ENCODE results near the gene ZNRF2. TPM values are rescaled to one million over a fixed set of nuclear protein-coding genes. Genes with fewer than 3 reads are reported as not detected.

The ZNRF2 gene
- total and polyA plus RNA-seq, 2 experiments from 2014 or later = 11.0 to 18.8 TPM

DNA sequence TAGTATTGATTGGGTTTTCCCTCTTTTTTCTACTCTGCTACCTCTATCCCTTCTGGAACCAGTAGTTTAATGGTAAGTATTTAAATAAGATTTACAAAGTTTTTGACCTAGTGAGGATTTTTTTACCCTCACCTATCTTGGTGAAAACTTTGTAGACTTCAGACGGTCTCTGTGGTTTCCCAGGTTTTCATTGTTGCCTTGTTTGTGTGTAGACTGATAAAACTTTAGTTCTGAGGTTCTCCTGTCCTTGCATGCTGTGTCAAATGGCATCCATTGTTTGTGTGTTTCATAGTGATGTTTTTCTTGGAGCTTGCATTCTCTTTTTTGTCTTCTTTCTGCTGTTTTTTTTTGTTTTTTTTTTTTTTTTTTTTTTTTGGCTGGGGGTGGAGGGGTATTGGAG lies 22.6 kb downstream of the ZNRF2 start:
- Histone ChIP-seq H4K20me1 (ENCODE audit: insufficient read depth, poor library complexity, severe bottlenecking) (no peaks in the 10 kb centered on the region), H3K4me2 (no peak overlapping the region), H3K4me3 (no peak overlapping the region), H3K9me2 (replicated peaks; ENCODE audit: insufficient read depth) (no peaks in the 10 kb centered on the region), H3K79me2 (peaks cover 94% of the 10 kb centered on the region), H2AFZ (no peak overlapping the region), H3K36me3 (replicated peaks; ENCODE audit: insufficient read depth, low read depth) (no peaks in the 10 kb centered on the region), H3K9me3 (ENCODE audit: low read depth) (no peaks in the 10 kb centered on the region), H3K27ac (no peak overlapping the region), H3K4me1 (ENCODE audit: insufficient read depth) (peaks cover 8% of the 10 kb centered on the region), H3K27me3 (no peaks in the 10 kb centered on the region)
- 97% methylated on average over 1 of the region's 1 CpG for WGBS (ENCODE audit: low lambda C conversion rate, missing lambda C conversion rate)
- TF ChIP-seq, protein P1, sequence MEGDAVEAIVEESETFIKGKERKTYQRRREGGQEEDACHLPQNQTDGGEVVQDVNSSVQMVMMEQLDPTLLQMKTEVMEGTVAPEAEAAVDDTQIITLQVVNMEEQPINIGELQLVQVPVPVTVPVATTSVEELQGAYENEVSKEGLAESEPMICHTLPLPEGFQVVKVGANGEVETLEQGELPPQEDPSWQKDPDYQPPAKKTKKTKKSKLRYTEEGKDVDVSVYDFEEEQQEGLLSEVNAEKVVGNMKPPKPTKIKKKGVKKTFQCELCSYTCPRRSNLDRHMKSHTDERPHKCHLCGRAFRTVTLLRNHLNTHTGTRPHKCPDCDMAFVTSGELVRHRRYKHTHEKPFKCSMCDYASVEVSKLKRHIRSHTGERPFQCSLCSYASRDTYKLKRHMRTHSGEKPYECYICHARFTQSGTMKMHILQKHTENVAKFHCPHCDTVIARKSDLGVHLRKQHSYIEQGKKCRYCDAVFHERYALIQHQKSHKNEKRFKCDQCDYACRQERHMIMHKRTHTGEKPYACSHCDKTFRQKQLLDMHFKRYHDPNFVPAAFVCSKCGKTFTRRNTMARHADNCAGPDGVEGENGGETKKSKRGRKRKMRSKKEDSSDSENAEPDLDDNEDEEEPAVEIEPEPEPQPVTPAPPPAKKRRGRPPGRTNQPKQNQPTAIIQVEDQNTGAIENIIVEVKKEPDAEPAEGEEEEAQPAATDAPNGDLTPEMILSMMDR (IDR thresholded peaks at IDR 0.05; ENCODE audit: poor library complexity) = no peak
- no peak for DNase-seq (ENCODE audit: low spot score)

DNA sequence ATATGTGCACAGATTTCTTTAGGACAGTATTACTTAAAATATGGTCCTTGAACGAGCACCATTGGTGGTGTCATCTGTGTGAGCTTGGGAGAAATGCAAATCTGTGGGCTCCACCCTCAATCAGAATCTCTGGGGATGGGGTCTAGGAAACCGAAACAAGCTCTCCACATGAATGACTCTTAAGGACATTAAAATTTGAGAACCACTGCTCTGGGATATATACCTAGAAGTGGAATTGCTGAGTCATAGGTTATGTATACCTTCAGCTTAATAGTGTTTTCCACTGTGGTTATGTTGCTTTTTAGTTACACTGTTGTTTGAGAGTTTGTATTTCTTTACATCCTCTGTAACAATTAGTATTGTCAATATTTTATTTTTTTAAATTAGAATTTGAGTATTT lies 24.0 kb downstream of the ZNRF2 start:
- Histone ChIP-seq H3K27me3 (no peaks in the 10 kb centered on the region), H4K20me1 (ENCODE audit: insufficient read depth, poor library complexity, severe bottlenecking) (no peaks in the 10 kb centered on the region), H3K27ac (no peak overlapping the region), H3K9me2 (replicated peaks; ENCODE audit: insufficient read depth) (no peaks in the 10 kb centered on the region), H2AFZ (no peak overlapping the region), H3K4me2 (no peak overlapping the region), H3K4me3 (no peak overlapping the region), H3K9me3 (ENCODE audit: low read depth) (no peaks in the 10 kb centered on the region), H3K36me3 (replicated peaks; ENCODE audit: insufficient read depth, low read depth) (no peaks in the 10 kb centered on the region), H3K79me2 (peaks cover 94% of the 10 kb centered on the region), H3K4me1 (ENCODE audit: insufficient read depth) (peaks cover 8% of the 10 kb centered on the region)
- WGBS (ENCODE audit: low lambda C conversion rate, missing lambda C conversion rate) = 96% methylated on average over 2 of the region's 2 CpGs
- no peak for DNase-seq (ENCODE audit: low spot score)
- TF ChIP-seq EZH2 (IDR thresholded peaks at IDR 0.05; ENCODE audit: borderline replicate concordance) (no peak), EZH2phosphoT487 (IDR thresholded peaks at IDR 0.05; ENCODE audit: low read depth, severe bottlenecking, unreplicated experiment) (no peak)
- TF ChIP-seq, protein P1 (IDR thresholded peaks at IDR 0.05; ENCODE audit: poor library complexity) = no peak

DNA sequence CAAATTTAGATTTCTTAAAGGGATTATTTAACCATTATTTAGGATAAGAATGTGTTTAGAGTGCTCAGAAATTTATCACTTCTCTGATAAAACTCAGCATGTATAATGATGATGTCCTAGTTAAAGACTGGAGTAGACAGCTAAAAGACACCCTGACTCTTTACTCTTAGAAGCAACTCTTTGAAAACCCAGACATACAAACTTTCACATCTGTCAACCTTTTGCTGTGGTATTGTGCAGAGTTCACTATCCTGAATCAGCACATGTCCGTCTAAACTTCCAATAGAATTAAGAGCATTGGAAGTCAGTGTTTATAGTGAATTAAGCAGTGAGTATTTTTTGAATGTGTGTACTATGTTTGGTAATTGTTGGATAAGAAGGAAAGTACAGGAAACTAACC lies 24.9 kb downstream of the ZNRF2 start:
- Histone ChIP-seq H3K27ac (no peak overlapping the region), H3K9me2 (replicated peaks; ENCODE audit: insufficient read depth) (no peaks in the 10 kb centered on the region), H3K27me3 (no peaks in the 10 kb centered on the region), H3K36me3 (replicated peaks; ENCODE audit: insufficient read depth, low read depth) (no peaks in the 10 kb centered on the region), H3K4me3 (no peak overlapping the region), H3K4me2 (no peak overlapping the region), H3K9me3 (ENCODE audit: low read depth) (no peaks in the 10 kb centered on the region), H3K4me1 (ENCODE audit: insufficient read depth) (peaks cover 6% of the 10 kb centered on the region), H4K20me1 (ENCODE audit: insufficient read depth, poor library complexity, severe bottlenecking) (no peaks in the 10 kb centered on the region), H3K79me2 (peaks cover 96% of the 10 kb centered on the region), H2AFZ (no peak overlapping the region)
- DNase-seq (ENCODE audit: low spot score) = no peak
- TF ChIP-seq, protein P1 (IDR thresholded peaks at IDR 0.05; ENCODE audit: poor library complexity) = no peak
- TF ChIP-seq EZH2 (IDR thresholded peaks at IDR 0.05; ENCODE audit: borderline replicate concordance) (no peak), EZH2phosphoT487 (IDR thresholded peaks at IDR 0.05; ENCODE audit: low read depth, severe bottlenecking, unreplicated experiment) (no peak)
- 70% methylated on average over 1 of the region's 1 CpG for WGBS (ENCODE audit: low lambda C conversion rate, missing lambda C conversion rate)

DNA sequence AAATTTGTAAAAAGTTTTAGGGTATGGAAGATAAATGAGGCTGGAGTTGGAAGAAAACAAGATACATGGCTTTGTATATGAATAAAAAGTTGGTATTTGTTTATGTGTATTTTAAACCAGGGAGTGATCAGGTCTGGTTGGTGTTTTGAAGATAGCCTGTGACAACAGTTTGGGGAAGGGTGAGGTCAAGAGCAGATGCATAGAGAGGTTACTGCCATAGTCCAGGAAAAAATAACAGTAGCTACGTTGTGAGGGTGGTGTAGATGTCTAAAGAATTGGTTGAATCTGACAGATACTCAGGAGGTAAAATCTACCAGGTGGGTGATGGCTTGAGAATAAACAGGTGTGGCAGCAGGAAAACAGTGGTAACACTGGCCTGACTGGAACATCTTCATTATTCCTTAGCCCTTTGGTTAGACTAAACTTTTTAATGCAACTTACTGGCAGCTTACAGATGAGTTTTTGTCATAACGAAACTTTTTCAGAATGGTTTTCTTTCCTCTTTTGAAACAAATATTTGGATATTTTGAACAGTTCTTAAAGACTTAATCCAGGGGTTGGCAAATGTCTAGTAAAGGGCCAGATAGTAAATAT lies 25.5 kb downstream of the ZNRF2 start:
- Histone ChIP-seq H3K4me3 (no peak overlapping the region), H3K4me1 (ENCODE audit: insufficient read depth) (no peaks in the 10 kb centered on the region), H2AFZ (no peak overlapping the region), H3K27ac (no peak overlapping the region), H3K4me2 (no peak overlapping the region), H3K9me3 (ENCODE audit: low read depth) (no peaks in the 10 kb centered on the region), H4K20me1 (ENCODE audit: insufficient read depth, poor library complexity, severe bottlenecking) (no peaks in the 10 kb centered on the region), H3K79me2 (peaks cover 97% of the 10 kb centered on the region), H3K27me3 (no peaks in the 10 kb centered on the region), H3K36me3 (replicated peaks; ENCODE audit: insufficient read depth, low read depth) (no peaks in the 10 kb centered on the region), H3K9me2 (replicated peaks; ENCODE audit: insufficient read depth) (no peaks in the 10 kb centered on the region)
- 77% methylated on average over 2 of the region's 2 CpGs for WGBS (ENCODE audit: low lambda C conversion rate, missing lambda C conversion rate)
- no peak for DNase-seq (ENCODE audit: low spot score)
- TF ChIP-seq EZH2 (IDR thresholded peaks at IDR 0.05; ENCODE audit: borderline replicate concordance) = no peak
- no peak for TF ChIP-seq EZH2phosphoT487 (IDR thresholded peaks at IDR 0.05; ENCODE audit: low read depth, severe bottlenecking, unreplicated experiment)
- TF ChIP-seq, protein P1 (IDR thresholded peaks at IDR 0.05; ENCODE audit: poor library complexity) = no peak
